AG04450 (cell line): ENCODE data around the gene LRP5. TPM values are rescaled to one million over a fixed set of nuclear protein-coding genes. Genes with fewer than 3 reads are reported as not detected.

ENCODE experiments used
- CTCF ChIA-PET: fragments of 300-600, 350-600 bp; formaldehyde crosslinking; extraction: SDS; loops from one replicate; lab custom pipeline; 2022; ENCODE audit warnings: antibody characterized with exemption, inconsistent platforms; lab: Charles Lee
- POLR2A ChIA-PET: fragments of 350-600 bp; formaldehyde crosslinking; extraction: SDS; loops from one replicate; lab custom pipeline; 2021; ENCODE audit warnings: antibody characterized with exemption, inconsistent platforms; lab: Yijun Ruan, JAX
- DNase-seq: peaks from one replicate; pipeline ENCODE4 v3.0.0-alpha.2; 2011; ENCODE audit warnings: low read depth, low spot score
- H3K27ac ChIP-seq: one replicate; pipeline ENCODE4 v1.5.1; 2012; ENCODE audit warnings: low read depth, low read length, control low read depth
- H3K27me3 ChIP-seq: one replicate; pipeline ENCODE4 v1.6.0; 2012; ENCODE audit warnings: low read length; ENCODE audit not compliant: control insufficient read depth, insufficient read depth
- H3K4me3 ChIP-seq: 2 replicates; pipeline ENCODE4 v1.5.1; 2011; ENCODE audit warnings: mild to moderate bottlenecking, low read depth, low read length, control low read depth
- H3K9me3 ChIP-seq: 2 replicates; pipeline ENCODE4 v1.5.1; 2012; ENCODE audit warnings: low read length; ENCODE audit not compliant: control insufficient read depth, insufficient read depth
- polyA plus RNA-seq: library from polyadenylated mRNA; depleted of rRNA; stranded (reverse); fragments of >200 nt; gene quantifications from 2 replicates; pipeline ENCODE4 v1.2.3, GENCODE V29; 2011
- TF ChIP-seq, protein P1 (sequence below): IDR thresholded peaks from 2 replicates; pipeline ENCODE4 v1.5.1; 2011; ENCODE audit warnings: low read depth, low read length, control low read depth, inconsistent platforms

LRP5 gene
- polyA plus RNA-seq, 1 experiment = 4.9 TPM

- Histone ChIP-seq H3K27me3 (no peaks in the 10 kb centered on the region), H3K9me3 (no peaks in the 10 kb centered on the region; the same call in 1 of the 2 replicates), H3K27ac (no peak overlapping the region), H3K4me3 (no peak overlapping the region)
- TF ChIP-seq, protein P1, sequence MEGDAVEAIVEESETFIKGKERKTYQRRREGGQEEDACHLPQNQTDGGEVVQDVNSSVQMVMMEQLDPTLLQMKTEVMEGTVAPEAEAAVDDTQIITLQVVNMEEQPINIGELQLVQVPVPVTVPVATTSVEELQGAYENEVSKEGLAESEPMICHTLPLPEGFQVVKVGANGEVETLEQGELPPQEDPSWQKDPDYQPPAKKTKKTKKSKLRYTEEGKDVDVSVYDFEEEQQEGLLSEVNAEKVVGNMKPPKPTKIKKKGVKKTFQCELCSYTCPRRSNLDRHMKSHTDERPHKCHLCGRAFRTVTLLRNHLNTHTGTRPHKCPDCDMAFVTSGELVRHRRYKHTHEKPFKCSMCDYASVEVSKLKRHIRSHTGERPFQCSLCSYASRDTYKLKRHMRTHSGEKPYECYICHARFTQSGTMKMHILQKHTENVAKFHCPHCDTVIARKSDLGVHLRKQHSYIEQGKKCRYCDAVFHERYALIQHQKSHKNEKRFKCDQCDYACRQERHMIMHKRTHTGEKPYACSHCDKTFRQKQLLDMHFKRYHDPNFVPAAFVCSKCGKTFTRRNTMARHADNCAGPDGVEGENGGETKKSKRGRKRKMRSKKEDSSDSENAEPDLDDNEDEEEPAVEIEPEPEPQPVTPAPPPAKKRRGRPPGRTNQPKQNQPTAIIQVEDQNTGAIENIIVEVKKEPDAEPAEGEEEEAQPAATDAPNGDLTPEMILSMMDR = no peak
- ChIA-PET POLR2A (no interaction called here), CTCF (interaction anchor here (0.6 kb wide), 1 partner anchor 11 kb away, joined by 4 read pairs; no protein-coding TSS in a partner anchor)
- DNase-seq = no peak
Measured at GRCh38 chr11:68331338-68331947, 19.1 kb downstream of the LRP5 start.

DNA sequence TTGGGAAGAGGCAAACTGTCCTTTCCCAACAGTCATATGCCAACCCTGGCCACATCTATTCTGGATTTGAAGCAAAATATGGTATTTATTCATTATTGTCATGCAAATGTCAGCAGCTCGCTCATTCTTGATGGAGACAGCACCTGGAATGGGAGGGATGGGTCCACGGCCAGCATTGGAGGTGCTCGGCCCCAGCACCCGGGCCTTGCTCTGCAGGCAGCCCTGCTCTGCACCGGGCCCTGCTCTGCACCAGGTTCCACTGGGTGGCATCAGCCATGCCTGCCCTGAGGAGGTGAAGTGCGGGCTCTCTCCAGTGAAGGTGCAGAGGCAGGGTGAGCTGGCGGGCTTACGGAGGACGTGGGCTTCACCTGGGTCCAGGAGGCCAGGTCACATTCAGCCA, 19.8 kb downstream of the LRP5 start:
- POLR2A ChIA-PET = no interaction called here

GRCh38 chr11:68333173-68333572, 20.8 kb downstream of the LRP5 start:
- TF ChIP-seq, protein P1 = no peak
- ChIA-PET CTCF (interaction anchor here (1.2 kb wide), 1 partner anchor 50 kb away, joined by 4 read pairs; no protein-coding TSS in a partner anchor), POLR2A (no interaction called here)
- no peaks in the 10 kb centered on the region for H3K27me3 ChIP-seq
- no peaks in the 10 kb centered on the region for H3K9me3 ChIP-seq
- DNase-seq = no peak
- H3K27ac ChIP-seq = no peak overlapping the region
- H3K4me3 ChIP-seq = no peak overlapping the region

More for the DNA sequence above, 19.8 kb downstream of the LRP5 start:
- no peaks in the 10 kb centered on the region for H3K9me3 ChIP-seq
- no peak overlapping the region for H3K27ac ChIP-seq
- no peak for DNase-seq
- CTCF ChIA-PET = no interaction called here
- no peak overlapping the region for H3K4me3 ChIP-seq
- TF ChIP-seq, protein P1 = no peak
- H3K27me3 ChIP-seq = no peaks in the 10 kb centered on the region

GRCh38 chr11:68334923-68335322, 22.5 kb downstream of the LRP5 start:
- Histone ChIP-seq H3K27me3 (no peaks in the 10 kb centered on the region), H3K27ac (no peak overlapping the region), H3K4me3 (no peak overlapping the region), H3K9me3 (no peaks in the 10 kb centered on the region)
- POLR2A ChIA-PET = no interaction called here
- CTCF ChIA-PET = interaction anchor here (0.7 kb wide), 1 partner anchor 247 kb away, joined by 6 read pairs; no protein-coding TSS in a partner anchor
- DNase-seq = no peak
- TF ChIP-seq, protein P1 = no peak

- no peaks in the 10 kb centered on the region for H3K9me3 ChIP-seq
- POLR2A ChIA-PET = no interaction called here
- H3K4me3 ChIP-seq = no peak overlapping the region
- DNase-seq = no peak
- TF ChIP-seq, protein P1 = no peak
- no peak overlapping the region for H3K27ac ChIP-seq
- H3K27me3 ChIP-seq = no peaks in the 10 kb centered on the region
- CTCF ChIA-PET = no interaction called here
Measured at GRCh38 chr11:68335683-68336082, 23.3 kb downstream of the LRP5 start.
